Activated naive CD4-positive, alpha-beta T cell treated with anti-CD3 and anti-CD28 coated beads, Interleukin-2, amount 50 U/mL, for 16 hours (primary cell): ENCODE measurements around the gene SMYD3.

Experiments used
- DNase-seq: peaks from one replicate; pipeline ENCODE4 v3.0.0-alpha.2; 2020

The SMYD3 gene

DNA sequence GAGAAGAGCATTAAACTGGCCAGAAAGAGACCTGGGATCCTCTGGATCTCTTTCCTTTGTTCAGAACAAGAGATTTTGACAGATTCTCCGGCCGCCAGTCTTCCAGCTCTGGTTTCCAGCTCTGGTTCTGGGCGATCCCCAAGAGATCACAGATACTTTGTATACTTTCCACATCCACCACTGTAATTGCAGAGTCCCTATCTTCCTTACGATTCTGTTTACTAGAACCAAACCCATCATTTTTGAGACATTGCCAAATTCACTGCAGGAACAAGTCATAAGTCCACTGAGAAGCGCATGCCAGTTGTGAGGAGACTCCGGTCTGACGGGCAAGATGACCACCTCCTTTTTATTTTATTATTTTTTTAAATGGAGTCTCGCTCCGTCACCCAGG is 505.2 kb downstream of the SMYD3 start:
- no peak for DNase-seq

DNA sequence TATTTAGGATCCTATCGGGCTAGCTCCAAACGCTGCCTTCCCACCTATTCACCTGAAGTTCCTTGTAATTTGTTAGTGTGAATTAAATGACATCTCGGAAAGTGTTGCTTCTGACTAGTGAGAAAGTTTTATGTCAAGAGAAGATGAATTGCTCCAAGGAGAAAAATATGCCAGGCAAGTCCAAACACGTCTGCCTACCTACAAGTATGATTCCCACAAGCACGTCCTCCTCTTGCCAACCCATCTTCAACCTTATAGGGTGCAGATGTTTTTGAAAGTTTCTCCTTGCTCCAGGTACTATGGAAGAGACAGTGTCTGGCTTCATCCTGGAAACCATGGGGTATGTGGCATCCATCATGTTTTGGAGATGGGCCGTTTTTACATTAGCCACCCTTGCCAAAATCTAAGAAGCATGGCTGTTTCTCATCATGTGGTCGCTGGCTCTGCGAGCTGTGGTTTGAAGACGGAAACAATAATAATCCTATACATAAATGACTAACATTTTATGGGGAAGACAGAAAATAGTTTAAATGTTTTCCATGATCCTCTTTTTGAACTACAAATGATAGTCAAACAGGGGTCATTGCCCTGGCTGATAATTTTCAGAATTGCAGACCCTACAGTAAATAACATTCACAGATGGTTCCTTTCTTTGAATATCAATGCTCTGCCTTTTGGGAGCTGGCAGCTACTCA is 505.8 kb downstream of the SMYD3 start:
- DNase-seq = no peak

DNA sequence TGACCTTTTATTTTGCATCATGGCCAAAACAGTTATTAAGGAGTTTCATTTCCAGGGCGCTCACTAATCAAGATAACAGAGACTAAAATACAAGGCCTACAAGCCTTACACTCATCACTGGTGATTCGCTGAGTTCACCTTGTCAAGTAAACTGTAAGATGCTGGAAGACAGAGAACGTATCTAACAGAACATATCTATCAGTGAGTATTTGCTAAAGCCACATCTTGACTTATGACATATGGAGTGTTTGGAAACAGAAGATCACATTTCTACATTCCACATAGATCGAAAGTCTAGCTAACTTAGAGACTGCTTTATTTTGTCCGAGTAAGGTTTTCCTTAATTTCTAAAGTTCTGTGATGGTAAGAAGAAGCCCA is 506.5 kb downstream of the SMYD3 start:
- no peak for DNase-seq

GRCh38 chr1:245999697-246000637 is 507.1 kb downstream of the SMYD3 start:
- no peak for DNase-seq

- no peak for DNase-seq
Measured at GRCh38 chr1:245997471-245998258, 509.4 kb downstream of the SMYD3 start.

DNA sequence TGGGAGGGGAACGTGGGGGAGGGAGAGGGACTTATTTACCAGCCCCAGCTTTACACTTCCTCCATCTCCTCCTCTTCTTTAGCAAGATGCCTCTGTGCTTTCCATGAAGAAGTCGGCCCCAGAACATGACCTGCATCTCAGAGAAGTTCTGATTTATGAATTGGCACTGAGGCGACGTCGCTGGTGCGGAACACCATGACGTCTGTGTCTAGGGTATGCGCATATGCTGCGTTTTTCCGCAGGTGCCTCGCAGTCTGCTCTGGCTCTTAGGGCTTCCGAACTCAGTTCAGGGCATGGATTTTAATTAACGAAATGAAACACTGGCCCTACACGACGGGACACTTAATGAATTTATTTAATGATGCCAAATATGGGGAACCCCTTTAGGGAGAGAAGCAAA is 510.3 kb downstream of the SMYD3 start:
- DNase-seq = no peak

DNA sequence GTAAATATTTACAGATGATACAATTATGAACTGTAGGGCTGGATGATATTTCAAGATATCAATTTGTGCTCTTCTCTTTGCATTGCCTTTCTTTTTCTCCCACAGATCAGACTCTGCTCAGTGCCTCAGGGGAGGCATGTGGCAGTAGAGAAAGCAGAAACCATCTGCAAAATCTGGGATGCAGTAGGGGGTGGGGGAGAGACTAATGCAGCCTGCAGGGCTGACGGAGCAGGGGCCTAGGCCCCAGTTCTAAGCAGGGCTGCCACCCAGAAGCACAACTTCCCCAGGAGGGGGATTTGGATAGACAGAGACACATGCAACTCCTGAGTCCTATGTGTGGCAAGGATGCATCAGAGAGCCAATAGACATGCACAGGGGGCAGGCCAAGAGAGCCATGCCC is 511.6 kb downstream of the SMYD3 start:
- DNase-seq = no peak

GRCh38 chr1:245991266-245991665 is 515.8 kb downstream of the SMYD3 start:
- DNase-seq = no peak

- no peak for DNase-seq
Measured at GRCh38 chr1:245990315-245991022, 516.6 kb downstream of the SMYD3 start.

DNA sequence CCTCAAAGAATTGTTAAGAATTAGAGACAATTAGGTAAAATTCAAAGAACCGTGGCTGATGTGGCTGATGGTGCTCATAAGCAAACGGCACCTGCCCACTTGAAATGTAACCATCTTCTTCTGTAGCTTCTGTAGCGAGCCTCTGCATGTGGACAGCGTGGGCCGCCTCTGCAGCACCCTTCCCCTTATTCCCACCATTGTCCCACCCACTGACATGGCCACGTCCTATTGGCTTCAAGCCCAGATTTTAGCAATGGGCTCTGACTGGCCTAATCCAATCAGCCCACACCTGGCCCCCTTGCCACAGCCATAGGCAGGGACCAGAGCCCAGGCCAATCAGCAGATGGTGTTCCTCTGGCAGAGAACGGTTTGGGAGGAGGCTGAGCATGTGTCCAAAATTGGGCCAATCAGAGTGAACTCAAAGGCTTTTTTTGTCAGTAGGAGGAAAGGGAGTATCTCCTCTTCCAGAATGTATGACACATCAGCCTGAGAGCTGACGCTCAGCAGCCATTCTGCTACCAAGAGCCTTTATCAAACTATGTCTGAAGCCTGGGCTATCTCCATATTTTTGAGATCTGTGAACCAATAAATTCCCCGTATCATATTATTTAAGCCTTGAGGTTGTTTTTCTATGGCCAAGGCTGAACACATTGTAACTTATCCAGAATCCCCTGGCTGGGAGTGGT is 518.5 kb downstream of the SMYD3 start:
- DNase-seq = no peak

- DNase-seq = no peak
Measured at GRCh38 chr1:245987997-245988392, 519.1 kb downstream of the SMYD3 start.

- no peak for DNase-seq
Measured at GRCh38 chr1:245987577-245987976, 519.5 kb downstream of the SMYD3 start.

DNA sequence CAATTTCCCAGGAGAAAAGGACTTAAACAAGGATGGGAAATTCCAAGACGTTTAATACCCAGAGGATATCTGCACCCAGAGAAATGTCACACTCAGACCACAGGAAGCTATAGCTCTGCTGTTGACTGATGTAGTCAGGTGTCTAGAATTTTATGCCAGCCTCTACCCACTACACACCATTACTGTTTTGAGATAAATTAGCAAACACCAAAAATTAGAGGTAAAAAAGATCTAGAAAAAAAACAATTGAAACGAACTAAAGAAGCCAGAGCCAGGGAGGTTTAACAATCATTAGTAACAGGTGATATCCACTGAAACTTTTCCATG is 519.9 kb downstream of the SMYD3 start:
- no peak for DNase-seq

- no peak for DNase-seq
Measured at GRCh38 chr1:245986404-245987218, 520.5 kb downstream of the SMYD3 start.

DNA sequence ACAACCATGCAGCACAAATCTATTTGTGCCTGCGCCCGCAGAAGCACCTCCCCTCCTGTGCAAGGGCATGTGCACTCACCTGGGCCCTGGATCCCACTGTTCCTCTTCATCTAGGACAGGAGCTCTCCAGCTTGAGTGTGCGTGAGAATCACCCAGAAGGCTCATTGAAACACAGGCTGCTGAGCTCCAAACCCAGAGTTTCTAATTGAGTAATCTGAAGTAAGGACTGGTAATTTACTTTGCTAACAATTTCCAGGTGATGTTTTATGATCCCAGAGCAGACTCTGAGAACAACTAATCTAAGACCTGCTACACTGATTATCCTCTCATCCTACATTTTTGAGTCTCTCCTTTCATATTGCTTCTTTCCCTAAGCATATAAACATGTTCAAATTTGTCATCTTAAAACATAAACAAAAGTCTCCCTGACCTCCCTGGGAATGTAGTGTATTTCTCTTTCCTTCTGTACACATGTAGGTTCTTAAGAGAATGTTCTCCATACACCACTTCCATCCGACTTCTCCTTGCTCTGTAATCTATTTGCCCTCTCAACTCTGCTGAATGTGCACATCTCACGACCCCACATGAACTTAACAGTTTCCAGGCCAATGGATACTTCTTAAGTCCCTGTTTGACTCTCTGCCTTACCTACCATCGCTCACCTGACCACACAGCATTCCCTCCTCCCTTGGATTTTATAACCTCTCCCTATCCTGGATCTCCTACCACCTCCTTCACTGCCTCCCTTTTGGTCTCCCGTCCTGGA is 522.5 kb downstream of the SMYD3 start:
- no peak for DNase-seq

DNA sequence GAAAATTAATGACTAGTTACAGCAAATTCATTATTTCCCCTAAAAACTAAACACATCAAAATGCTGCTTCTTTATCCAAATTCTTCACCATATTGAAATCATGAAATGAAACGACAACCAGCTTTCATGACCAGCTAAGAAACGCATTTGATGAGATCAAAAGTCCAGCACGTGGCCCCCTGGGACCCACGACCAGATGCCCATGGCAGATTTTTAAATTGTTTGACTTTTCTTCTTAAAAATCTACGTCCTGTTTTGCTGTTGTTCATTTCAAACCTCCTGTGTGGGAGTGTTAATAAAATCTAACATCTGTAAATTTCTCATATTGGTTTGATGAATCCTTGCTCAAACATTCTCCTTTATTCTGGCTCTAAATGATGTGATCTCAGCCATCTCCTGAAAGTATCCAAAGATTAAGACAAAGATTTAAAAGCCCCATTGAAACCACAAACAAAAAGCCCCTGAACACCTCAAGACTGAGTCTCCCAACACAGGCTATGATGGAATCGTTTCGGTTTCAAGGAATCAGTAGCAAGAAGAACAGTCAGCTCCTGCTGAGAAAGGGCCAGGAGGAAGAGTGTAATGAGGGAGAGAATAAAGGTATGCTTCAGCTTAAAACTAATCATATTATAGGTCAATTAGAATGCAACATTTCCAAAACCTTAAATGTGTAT is 523.6 kb downstream of the SMYD3 start:
- no peak for DNase-seq

DNA sequence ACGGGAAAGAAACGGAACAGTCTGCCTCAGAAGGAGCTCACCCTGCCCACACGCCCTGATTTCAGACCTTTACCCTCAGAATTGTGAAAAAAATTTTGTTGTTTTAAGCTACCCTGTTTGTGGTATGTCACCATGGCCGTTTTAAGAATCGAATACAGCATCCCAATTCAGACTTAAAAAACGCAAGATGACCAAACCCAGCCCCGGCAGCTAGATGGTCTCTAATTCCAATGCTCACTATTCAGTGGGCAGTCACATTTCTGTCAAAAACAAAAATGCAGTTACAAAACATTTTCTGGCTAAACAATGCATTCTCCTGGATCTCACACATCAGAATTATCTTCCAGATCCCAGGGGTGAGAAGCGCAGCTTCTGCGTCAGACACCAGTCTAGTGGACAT is 527.5 kb downstream of the SMYD3 start:
- no peak for DNase-seq

- no peak for DNase-seq
Measured at GRCh38 chr1:245978915-245979314, 528.2 kb downstream of the SMYD3 start.

DNA sequence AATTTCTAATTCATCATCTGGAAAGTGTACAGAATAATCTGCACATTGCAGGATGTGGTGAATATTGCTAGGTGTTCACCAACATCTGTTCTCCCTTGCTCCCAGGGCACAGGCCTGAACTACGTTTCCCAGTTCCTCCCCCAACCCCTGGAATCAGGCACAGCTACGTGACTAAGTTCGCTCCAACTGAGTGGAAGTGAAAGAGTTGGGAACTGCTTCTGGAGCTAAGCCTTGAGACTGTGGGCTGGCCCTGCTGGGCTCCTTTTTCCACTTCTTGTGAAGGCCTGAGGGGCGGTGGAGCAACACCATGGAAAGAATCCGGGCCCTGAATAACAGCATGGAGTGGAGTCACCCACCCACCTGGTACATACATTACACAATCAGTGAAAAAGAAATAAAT is 534.6 kb downstream of the SMYD3 start:
- no peak for DNase-seq

- DNase-seq = no peak
Measured at GRCh38 chr1:245971711-245972085, 535.4 kb downstream of the SMYD3 start.
